GM12878 (cell line): ENCODE results near the gene COL13A1. TPM values are rescaled to one million over a fixed set of nuclear protein-coding genes. Genes with fewer than 3 reads are reported as not detected.

Experiments used
- ATAC-seq: fragments of 200-7000 bp; cut with Tn5 transposase; 3 replicates; pipeline ENCODE4 v1.9.1; 2020; ENCODE audit warnings: mild to moderate bottlenecking, moderate library complexity
- BruUV-seq: library from RNA; stranded (reverse); fragments of 400-500 nt; replicated peaks from 2 replicates; lab custom pipeline; 2021; lab: Mats Ljungman, UMichigan
- CTCF ChIA-PET: fragments of 300-600 bp; sonication (Branson Sonifier 250); formaldehyde crosslinking; extraction: SDS; loops from one replicate; lab custom pipeline; 2021; ENCODE audit warnings: inconsistent platforms; lab: Yijun Ruan, JAX
- POLR2A ChIA-PET: fragments of 350-600 bp; formaldehyde crosslinking; extraction: SDS; loops from one replicate; lab custom pipeline; 2021; ENCODE audit warnings: inconsistent platforms; lab: Charles Lee
- RAD21 ChIA-PET: fragments of 300-600 bp; sonication (Branson Sonifier 250); formaldehyde crosslinking; loops from one replicate; lab custom pipeline; 2023; ENCODE audit warnings: antibody characterized with exemption; ENCODE audit not compliant: unreplicated experiment; lab: Charles Lee
- SMC1A ChIA-PET: fragments of 300-600 bp; sonication (Branson Sonifier 250); formaldehyde crosslinking; loops from one replicate; lab custom pipeline; 2023; ENCODE audit not compliant: unreplicated experiment, uncharacterized antibody; lab: Charles Lee
- DNase-seq: peaks from one replicate; pipeline ENCODE4 v3.0.0-alpha.2; 2011; ENCODE audit warnings: low read depth, low spot score
- FAIRE-seq: peaks from 3 replicates; lab custom pipeline; 2011; peaks lifted over from hg19 to GRCh38; lab: Jason Lieb, UNC
- H2AFZ ChIP-seq: 2 replicates; pipeline ENCODE4 v1.6.0; 2011; ENCODE audit warnings: low read depth, low read length, control low read depth; ENCODE audit not compliant: control insufficient read depth
- H3K27ac ChIP-seq: 2 replicates; pipeline ENCODE4 v1.5.1; 2011; ENCODE audit warnings: control low read depth; ENCODE audit not compliant: control insufficient read depth, insufficient read depth
- H3K27me3 ChIP-seq, 2 experiments: replicated peaks in 1 of 2; 2 replicates each; pipeline versions ENCODE4 v1.6.0 to v1.6.1; 2011; ENCODE audit warnings: low read length in 1 of 2; ENCODE audit not compliant: control insufficient read depth in 2 of 2, insufficient read depth in 2 of 2
- H3K36me3 ChIP-seq, 2 experiments: 2 replicates each; pipeline ENCODE4 v1.5.1; 2011; ENCODE audit warnings: low read length in 1 of 2; ENCODE audit not compliant: control insufficient read depth in 2 of 2, insufficient read depth in 2 of 2
- H3K4me1 ChIP-seq: 2 replicates; pipeline ENCODE4 v1.6.1; 2011; ENCODE audit warnings: mild to moderate bottlenecking, low read length, moderate library complexity, mixed read lengths; ENCODE audit not compliant: control insufficient read depth, insufficient read depth
- H3K4me2 ChIP-seq: 2 replicates; pipeline ENCODE4 v1.6.0; 2011; ENCODE audit warnings: control low read depth; ENCODE audit not compliant: control insufficient read depth, insufficient read depth
- H3K4me3 ChIP-seq: fragments of 200-600 bp; sonication (generic); 2 replicates; pipeline ENCODE4 v1.5.1; 2016
- H3K79me2 ChIP-seq: 2 replicates; pipeline ENCODE4 v1.6.0; 2011; ENCODE audit warnings: low read length; ENCODE audit not compliant: control insufficient read depth, insufficient read depth
- H3K9ac ChIP-seq: 2 replicates; pipeline ENCODE4 v1.8.0; 2011; ENCODE audit warnings: low read length, control low read depth, mixed read lengths; ENCODE audit not compliant: control insufficient read depth, insufficient read depth
- H3K9me3 ChIP-seq: replicated peaks from 3 replicates; pipeline ENCODE4 v1.5.1; 2011; ENCODE audit warnings: mild to moderate bottlenecking, low read length; ENCODE audit not compliant: control insufficient read depth, insufficient read depth
- H4K20me1 ChIP-seq: 2 replicates; pipeline ENCODE4 v1.6.0; 2011; ENCODE audit not compliant: control insufficient read depth, insufficient read depth
- BACH1 ChIP-seq: fragments of 450-650 bp; IDR thresholded peaks from 2 replicates; pipeline ENCODE4 v1.6.1; 2017; ENCODE audit warnings: mild to moderate bottlenecking, borderline replicate concordance
- BHLHE40 ChIP-seq, 2 experiments: fragments of 450-650 bp in 1 of 2; IDR thresholded peaks; 2 replicates each; pipeline ENCODE4 v1.6.1; 2011 to 2017; ENCODE audit warnings: low read depth in 2 of 2, borderline replicate concordance in 1 of 2, improper control_type of control experiment in 1 of 2, low read length in 1 of 2, mild to moderate bottlenecking in 1 of 2
- CREB1 ChIP-seq: IDR thresholded peaks from 2 replicates; pipeline ENCODE4 v1.6.1; 2012; ENCODE audit warnings: low read depth, mild to moderate bottlenecking, inconsistent platforms
- JUND ChIP-seq: IDR thresholded peaks from 2 replicates; pipeline ENCODE4 v1.6.1; 2012; ENCODE audit warnings: low read depth, mild to moderate bottlenecking, low read length, improper control_type of control experiment, moderate library complexity
- MLLT1 ChIP-seq: fragments of 450-650 bp; IDR thresholded peaks from 2 replicates; pipeline ENCODE4 v1.6.1; 2016; ENCODE audit warnings: mild to moderate bottlenecking
- PAX5 ChIP-seq: IDR thresholded peaks from 2 replicates; pipeline ENCODE4 v1.6.1; 2011; ENCODE audit warnings: low read depth, low read length, borderline replicate concordance
- WGBS: methylation state at CpG from one replicate; pipeline ENCODE4 v1.1.6; 2016; ENCODE audit warnings: low lambda C conversion rate; ENCODE audit not compliant: insufficient replicate concordance, insufficient coverage; ENCODE audit errors: missing lambda C conversion rate; 5-methylcytosine and 5-hydroxymethylcytosine counted together
- in situ Hi-C: fragments of 300-500 bp; cut with MboI; formaldehyde crosslinking; loops from 9 replicates; pipeline ENCODE4 v1.14.3; 2018; ENCODE audit warnings: mixed read lengths
- intact Hi-C: fragments of 100-400 bp; cut with micrococcal nuclease; formaldehyde crosslinking; loops from one replicate; pipeline ENCODE4 v1.14.2; 2022; ENCODE audit not compliant: unreplicated experiment
- polyA plus RNA-seq, 11 experiments: library from polyadenylated mRNA; depleted of rRNA in 4 of 11; unstranded in 6 of 11; stranded (reverse) in 5 of 11; fragments of >200 nt; fragmentation: Nextera tagmentation in 4 of 11; fragmentation: Illumina TruSeq in 1 of 11; extraction: Ambion mirVana in 4 of 11; extraction: Trizol in 1 of 11; gene quantifications; 1 replicate in 1 of 11; 2 replicates in 10 of 11; pipeline versions ENCODE4 v1.2.1 to v1.2.3, GENCODE V29; 2011 to 2016; ENCODE audit warnings: inconsistent platforms in 2 of 11, missing spikeins in 2 of 11, low read depth in 1 of 11
- total RNA-seq, 4 experiments: library from RNA; depleted of rRNA in 3 of 4; stranded (reverse); fragments of >200 nt in 3 of 4; fragmentation: Illumina TruSeq in 1 of 4; extraction: Trizol in 1 of 4; gene quantifications; 2 replicates each; pipeline versions ENCODE4 v1.2.1 to v1.2.3, GENCODE V29; 2013 to 2021

COL13A1 gene
- total and polyA plus RNA-seq, 10 of the 15 experiments (the other 5 are each of a cell fraction or from before 2014, with no cell fraction given) = 0.03 to 0.15 (median 0.05) TPM; not detected in 7

DNA sequence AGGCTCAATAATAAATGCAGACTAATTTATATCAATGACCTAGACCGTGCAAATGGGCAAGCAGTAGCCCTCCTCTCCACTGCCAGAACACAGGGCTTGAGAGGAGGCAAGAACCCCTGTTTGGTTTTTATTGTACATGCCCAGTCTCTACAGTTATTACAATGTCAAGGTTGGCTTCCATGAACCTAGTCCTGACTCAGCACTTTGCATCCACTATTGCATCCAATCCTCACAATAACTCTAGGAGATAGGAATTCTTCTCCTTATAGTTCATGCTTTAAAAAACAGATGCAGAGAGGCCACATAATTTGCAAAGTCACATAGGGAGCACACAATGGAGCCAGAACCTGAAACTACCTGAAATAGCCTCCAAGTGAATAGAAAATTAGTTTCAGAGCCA is 7.0 kb upstream of the COL13A1 start:
- no peaks in the 10 kb centered on the region; the same call in 2 of the 3 replicates for H3K9me3 ChIP-seq
- WGBS = 0% methylated on average over 1 of the region's 1 CpG
- POLR2A ChIA-PET = no interaction called here
- H3K27me3 ChIP-seq = no peaks in the 10 kb centered on the region; a peak in 1 of 4 replicates
- CTCF ChIA-PET = no interaction called here
- RAD21 ChIA-PET = no interaction called here
- DNase-seq (no peak), FAIRE-seq (no peak)
- intact Hi-C loops = loop anchor here (5.0 kb wide), 1 partner anchor 47 kb away; no protein-coding TSS in a partner anchor
- H3K36me3 ChIP-seq = no peaks in the 10 kb centered on the region
- in situ Hi-C loops = no loop called here
- no peaks in the 10 kb centered on the region for H3K79me2 ChIP-seq
- H3K9ac ChIP-seq = no peak overlapping the region
- SMC1A ChIA-PET = no interaction called here
- BruUV-seq = no TSS peak
- H3K4me3 ChIP-seq = no peak overlapping the region
- H4K20me1 ChIP-seq = no peaks in the 10 kb centered on the region
- no peak overlapping the region for H2AFZ ChIP-seq
- no peak overlapping the region for H3K4me2 ChIP-seq
- no peaks in the 10 kb centered on the region for H3K4me1 ChIP-seq
- TF ChIP-seq JUND = no peak
- TF ChIP-seq BHLHE40 (IDR thresholded peaks at IDR 0.05; ENCODE audit: borderline replicate concordance in 1 of 2, low read depth in 2 of 2, low read length in 1 of 2) = no peak
- TF ChIP-seq BACH1 = no peak
- TF ChIP-seq MLLT1 = no peak
- no peak for TF ChIP-seq CREB1
- TF ChIP-seq PAX5 = no peak
- TF ChIP-seq, all 136 proteins: peak for 0
- no peak for ATAC-seq
- H3K27ac ChIP-seq = no peak overlapping the region
